Measurements from ENCODE around the gene AGFG1.
A peak's percentile ranks its signal among the peaks of the same experiment; 100 is the strongest.
"Not testable (repeated sequence)": the region's sequence is repeated elsewhere in the genome, so short reads cannot be mapped to it uniquely, and the experiment has no call there.

Gene AGFG1

DNA sequence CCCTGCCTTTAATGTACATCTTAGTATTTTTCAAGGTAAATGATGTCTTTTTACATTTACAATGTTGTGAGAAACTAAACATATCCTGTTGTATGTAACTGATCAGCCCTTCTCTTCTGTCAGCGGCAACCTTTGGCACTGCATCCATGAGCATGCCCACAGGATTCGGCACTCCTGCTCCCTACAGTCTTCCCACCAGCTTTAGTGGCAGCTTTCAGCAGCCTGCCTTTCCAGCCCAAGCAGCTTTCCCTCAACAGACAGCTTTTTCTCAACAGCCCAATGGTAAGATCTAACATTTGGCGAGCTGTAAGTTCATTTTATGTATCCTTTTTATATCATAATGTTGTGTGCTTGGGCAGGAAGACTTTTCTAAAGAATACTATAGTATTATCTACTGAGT, 79.9 kb downstream of the AGFG1 start:
- no peak for DNase-seq

- no peak for DNase-seq
Observed at GRCh38 chr2:227562581-227562980, 90.6 kb downstream of the AGFG1 start.

DNA sequence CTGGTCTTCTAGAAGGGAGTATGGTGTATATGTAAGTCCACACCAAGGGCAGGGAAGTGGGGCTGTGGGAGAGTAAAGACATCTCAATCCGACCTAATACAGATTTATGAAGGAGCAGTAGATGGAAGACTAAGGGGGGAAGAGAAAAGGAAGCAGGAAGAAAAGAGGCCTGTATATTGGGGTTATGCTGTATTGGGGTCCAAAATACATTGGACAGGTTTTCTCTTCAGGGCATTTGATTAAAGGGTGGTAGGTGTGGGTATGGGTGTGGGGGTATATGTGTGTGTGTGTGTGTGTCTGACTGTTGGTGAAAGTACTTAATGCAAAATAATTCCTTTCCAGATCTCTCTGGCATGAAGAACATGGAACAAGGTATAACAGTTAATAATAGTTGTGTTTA, 93.1 kb downstream of the AGFG1 start:
- no peak for DNase-seq

GRCh38 chr2:227566012-227566411, 94.1 kb downstream of the AGFG1 start:
- no peak for DNase-seq

GRCh38 chr2:227568852-227569169, 96.9 kb downstream of the AGFG1 start:
- no peak for DNase-seq

DNA sequence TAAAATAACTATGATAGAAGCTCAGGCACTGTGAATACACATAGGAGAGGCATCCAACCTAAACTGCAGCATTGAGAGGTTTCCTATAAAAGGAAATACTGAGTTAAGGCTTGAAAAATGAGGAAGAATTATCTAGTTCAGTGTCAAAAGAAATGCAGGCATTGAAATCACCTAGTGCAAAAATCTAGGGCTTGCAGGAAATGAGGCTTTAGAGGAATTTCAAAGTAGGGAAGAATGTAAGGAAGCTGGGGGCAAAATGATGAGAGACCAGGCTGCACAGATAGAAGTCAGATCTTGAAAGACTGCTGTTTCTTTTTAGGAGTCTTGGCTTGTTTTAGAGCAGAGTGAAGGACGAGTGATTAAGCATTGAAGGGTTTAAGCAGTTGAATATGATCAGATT, 98.7 kb downstream of the AGFG1 start:
- no peak for DNase-seq

GRCh38 chr2:227576110-227576509, 104.2 kb downstream of the AGFG1 start:
- DNase-seq, result no peak

DNA sequence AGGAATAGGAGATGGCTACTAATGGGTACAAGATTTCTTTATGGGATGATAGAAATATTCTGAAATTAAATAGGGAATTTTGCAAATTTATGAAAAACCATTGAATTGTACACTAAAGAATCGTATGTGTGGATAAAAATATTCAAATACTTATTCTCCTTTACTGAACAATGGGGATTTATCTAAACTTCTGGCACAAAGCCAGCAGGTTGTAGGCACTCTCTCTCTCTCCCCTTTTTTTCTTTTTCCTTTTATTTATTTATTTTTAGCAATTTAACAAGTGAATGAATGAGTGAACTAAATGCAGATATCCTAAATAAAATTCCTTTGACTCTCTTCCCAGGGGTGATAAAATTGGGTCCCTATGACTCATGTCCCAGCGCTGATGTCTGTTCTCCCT, 104.9 kb downstream of the AGFG1 start:
- no peak for DNase-seq

DNA sequence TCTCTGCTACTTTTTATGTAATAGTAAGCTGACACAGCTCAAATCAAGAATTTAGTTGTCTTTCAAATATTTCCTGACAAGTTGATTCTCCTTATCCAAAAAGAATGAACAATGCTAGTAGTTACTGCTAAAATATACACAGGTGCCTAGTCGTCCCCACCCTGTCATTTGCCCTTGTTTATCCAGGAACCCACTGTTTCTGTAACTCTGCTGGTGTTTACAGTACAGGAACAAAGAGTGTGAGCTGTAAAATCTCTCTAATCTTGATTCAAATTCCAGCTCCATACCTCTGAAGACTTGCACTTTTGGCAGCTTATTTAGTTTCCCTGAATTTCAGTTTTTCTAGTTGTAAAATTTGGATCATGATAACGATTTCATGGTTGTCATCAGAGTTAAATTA, 105.6 kb downstream of the AGFG1 start:
- DNase-seq, result no peak

DNA sequence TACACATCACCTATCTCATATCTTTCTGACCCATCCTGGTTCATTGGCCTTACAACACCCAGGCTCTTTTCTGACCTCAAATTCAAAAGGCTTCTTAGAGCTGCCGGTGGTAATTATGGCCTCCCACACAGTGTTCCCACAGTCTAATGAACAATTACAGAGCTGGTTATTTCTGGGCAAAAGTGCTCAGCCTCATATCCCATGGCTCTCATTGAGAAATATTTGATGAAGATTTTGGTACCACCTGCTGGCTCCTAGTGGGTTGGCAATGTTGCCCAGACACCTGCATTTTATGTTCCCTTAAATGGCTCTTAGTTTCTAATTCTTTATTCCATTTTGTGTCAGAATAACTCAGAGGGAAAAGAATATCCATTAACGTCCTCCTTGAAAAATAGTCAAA, 106.7 kb downstream of the AGFG1 start:
- no peak for DNase-seq

DNA sequence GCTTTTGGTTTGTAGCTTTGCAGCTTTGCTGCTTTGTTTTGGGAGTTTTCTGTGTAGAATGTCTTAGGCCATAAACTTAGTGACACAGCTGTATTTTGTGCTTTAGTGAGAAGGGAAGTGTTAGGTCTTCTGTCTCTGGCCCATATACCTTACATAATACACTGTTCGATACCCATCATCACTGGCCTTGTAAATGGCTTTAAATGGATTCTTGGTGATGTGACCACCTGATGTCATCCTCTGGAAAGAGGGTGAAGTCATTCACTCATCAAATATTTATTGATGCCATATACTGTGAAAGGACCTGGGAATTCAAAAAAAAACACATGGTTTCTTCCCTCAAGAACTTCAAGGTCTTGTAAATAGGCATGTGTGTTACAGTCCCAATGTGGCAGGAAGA, 107.8 kb downstream of the AGFG1 start:
- DNase-seq, result no peak

- no peak for DNase-seq
Observed at GRCh38 chr2:227582369-227582768, 110.4 kb downstream of the AGFG1 start.

DNA sequence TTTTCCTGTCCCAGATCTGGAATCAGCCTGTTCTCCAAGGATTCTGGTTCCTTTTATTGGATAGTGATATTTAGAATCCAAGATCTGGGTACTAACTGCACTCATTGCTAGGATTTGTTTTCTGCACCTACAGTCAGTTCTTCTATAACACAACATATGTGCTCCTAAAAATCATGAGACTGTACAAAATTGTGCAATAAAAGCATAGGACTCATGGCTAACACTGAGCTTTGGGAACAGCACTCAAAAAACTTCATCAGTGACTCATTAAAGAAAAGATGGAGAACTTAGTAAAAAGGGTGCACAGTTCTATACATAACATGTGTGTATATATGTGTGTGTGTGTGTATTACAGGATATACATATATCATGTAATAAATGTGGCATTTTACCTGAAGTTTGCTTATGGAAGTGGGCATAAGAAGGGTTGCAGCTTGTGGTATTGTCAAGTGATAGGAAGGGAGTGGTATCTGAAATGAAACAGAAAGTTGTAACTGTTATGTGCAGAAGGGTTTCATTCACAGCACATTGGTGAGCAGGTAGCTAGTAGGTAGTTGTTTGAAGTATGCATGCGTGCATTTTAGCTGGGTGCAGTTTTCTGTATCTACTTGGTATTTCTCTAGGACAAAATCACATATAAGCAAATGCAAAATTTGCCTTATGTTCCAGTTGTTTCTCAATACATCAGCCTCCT, 120.9 kb downstream of the AGFG1 start:
- no peak for DNase-seq

DNA sequence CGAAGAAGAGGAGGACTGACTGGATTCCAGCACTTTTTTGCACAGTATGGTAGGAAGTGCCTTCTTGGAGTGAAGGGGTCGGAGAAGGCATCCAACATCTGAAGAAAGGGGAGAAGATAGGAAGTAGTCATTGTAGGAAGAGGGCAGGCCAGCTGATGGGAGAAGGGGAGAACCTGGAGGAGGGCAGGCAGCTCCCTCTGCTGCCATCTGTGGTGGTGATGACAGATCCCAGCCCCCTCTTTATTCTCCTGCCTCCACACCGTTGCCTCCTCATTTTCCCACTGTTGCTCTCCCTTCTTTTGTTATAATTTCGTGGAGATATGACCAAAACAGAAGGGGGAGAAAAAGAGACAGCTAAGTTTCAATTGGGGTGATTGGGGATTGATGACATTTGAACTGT, 123.8 kb downstream of the AGFG1 start:
- no peak for DNase-seq

DNA sequence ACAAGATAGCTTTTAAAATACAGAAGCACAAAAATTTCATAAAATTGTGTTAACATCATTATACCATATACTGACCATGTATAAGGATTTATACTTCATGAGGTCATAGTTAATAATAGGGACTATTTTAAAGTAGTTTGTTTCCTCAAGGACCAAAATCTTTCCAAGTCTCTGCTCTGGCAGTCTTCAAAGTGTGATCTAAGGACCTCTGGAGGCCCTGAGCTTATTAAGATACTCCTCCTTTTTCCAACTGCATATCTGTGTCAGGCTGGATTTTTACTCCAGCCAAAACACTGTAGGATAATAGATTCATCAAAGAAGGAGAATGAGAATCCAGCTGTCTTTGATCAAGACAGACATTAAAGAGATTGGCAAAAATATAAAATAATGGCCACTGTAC, 125.1 kb downstream of the AGFG1 start:
- DNase-seq, result no peak

- no peak for DNase-seq
Observed at GRCh38 chr2:227597998-227598397, 126.0 kb downstream of the AGFG1 start.

GRCh38 chr2:227598835-227599503, 127.0 kb downstream of the AGFG1 start, which contains the start of gene SCYGR2:
TSS of gene SCYGR2 (plus strand) at chr2:227598893. CDS start at chr2:227598893, 0 bp downstream.
- not testable (repeated sequence) for DNase-seq

GRCh38 chr2:227602358-227602757, 130.4 kb downstream of the AGFG1 start:
- DNase-seq, result no peak

- DNase-seq, result no peak
Observed at GRCh38 chr2:227606476-227606875, 134.5 kb downstream of the AGFG1 start.

- no peak for DNase-seq
Observed at GRCh38 chr2:227607941-227608340, 136.0 kb downstream of the AGFG1 start.

DNA sequence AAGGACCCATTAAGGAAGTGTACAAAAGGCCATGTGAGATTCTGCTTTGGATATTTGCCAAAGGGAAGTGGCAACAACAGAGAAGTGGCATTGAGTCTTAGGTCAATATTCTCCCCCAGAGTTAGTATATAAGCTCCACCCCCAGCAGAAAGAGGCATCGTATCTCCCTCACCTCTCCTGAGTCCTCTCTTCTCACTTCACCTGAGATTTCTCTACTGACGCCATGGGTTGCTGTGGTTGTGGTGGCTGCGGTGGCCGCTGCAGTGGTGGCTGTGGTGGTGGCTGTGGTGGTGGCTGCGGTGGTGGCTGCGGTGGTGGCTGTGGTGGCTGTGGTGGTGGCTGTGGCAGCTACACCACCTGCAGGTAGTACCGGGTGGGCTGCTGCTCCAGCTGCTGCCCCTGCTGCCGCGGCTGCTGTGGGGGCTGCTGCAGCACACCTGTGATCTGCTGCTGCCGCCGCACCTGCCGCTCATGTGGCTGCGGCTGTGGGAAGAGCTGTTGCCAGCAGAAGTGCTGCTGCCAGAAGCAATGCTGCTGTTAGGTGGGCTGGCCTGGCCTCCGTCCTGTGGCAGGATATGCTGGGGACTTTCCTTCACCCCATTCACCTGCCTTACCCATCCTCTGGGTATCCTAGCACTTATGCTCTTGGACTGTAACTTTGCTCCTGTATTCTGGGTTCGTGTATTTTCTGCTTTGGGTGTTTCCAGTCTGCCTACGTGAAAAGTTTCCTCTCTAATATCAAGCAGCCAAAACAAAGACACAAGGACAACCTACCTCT, 136.8 kb downstream of the AGFG1 start:
- DNase-seq, result peak; percentile 13

DNA sequence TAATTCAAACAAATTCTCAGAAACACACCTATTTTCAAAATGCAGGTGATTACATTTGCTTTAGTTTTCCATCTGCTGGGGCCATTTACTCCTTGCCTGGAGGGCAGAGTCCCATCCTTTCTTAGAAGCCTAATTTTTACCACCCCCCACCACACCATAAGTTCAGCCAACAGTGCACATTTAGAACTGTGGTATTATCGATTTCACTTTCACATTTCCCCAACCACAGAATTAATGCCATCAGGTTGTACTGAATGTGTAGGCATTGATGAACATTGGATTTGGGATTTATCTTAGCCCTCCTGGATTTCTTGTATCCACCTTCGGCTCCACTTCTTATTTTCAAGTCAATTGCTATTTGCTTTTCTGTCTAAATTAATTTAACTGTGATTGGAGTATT, 138.2 kb downstream of the AGFG1 start:
- DNase-seq, result no peak
